Thyroid gland (tissue), 4 donors: Measurements from ENCODE around the gene CYBA. TPM values are rescaled to one million over a fixed set of nuclear protein-coding genes. Genes with fewer than 3 reads are reported as not detected.
A peak's percentile ranks its signal among the peaks of the same experiment; 100 is the strongest.

Source experiments
- DNase-seq, 2 donors: peaks; one replicate each; pipeline ENCODE4 v3.0.0-alpha.2; 2019
- H3K27ac ChIP-seq, 3 donors: fragments of 200-600 bp; sonication (generic); 1 replicate in 2 of 3; 2 replicates in 1 of 3; pipeline ENCODE4 v1.5.1; 2016 to 2019; ENCODE audit warnings: mild to moderate bottlenecking in 1 of 3, moderate library complexity in 1 of 3
- H3K27me3 ChIP-seq: fragments of 200-600 bp; sonication (generic); one replicate; pipeline ENCODE4 v1.5.1; 2019
- H3K36me3 ChIP-seq, 2 donors: fragments of 200-600 bp; sonication (generic); one replicate each; pipeline ENCODE4 v1.5.1; 2016 to 2019
- H3K4me1 ChIP-seq, 2 donors: fragments of 200-600 bp; sonication (generic); one replicate each; pipeline ENCODE4 v1.5.1; 2017 to 2019
- H3K4me3 ChIP-seq, 3 donors: fragments of 200-600 bp; sonication (generic); replicated peaks in 1 of 3; 1 replicate in 2 of 3; 2 replicates in 1 of 3; pipeline ENCODE4 v1.5.1; 2016; ENCODE audit warnings: mild to moderate bottlenecking in 1 of 3
- H3K9me3 ChIP-seq: fragments of 200-600 bp; sonication (generic); one replicate; pipeline ENCODE4 v1.5.1; 2017
- POLR2A ChIP-seq, 2 donors: fragments of 450-650 bp; IDR thresholded peaks; one replicate each; pipeline ENCODE4 v1.6.1; 2017; ENCODE audit warnings: antibody characterized with exemption in 2 of 2, mild to moderate bottlenecking in 2 of 2, moderate library complexity in 1 of 2
- WGBS, 2 donors: methylation state at CpG; one replicate each; pipeline ENCODE4 v1.1.5; 2017; 5-methylcytosine and 5-hydroxymethylcytosine counted together
- intact Hi-C: fragments of 100-400 bp; cut with DNase I; formaldehyde crosslinking; loops from one replicate; pipeline ENCODE4 v1.15.1; 2023
- total RNA-seq, 4 donors: library from RNA; depleted of rRNA; stranded (reverse); fragments of >200 nt; gene quantifications; one replicate each; pipeline ENCODE4 v1.2.3, GENCODE V29; 2016
- TF ChIP-seq, protein P1 (sequence below), 6 experiments: fragments of 200-600 bp in 3 of 6; fragments of 450-650 bp in 3 of 6; sonication (generic) in 3 of 6; IDR thresholded peaks; one replicate each; pipeline ENCODE4 v1.5.1; 2016 to 2019; ENCODE audit warnings: antibody characterized with exemption in 6 of 6, mild to moderate bottlenecking in 2 of 6, inconsistent platforms in 1 of 6, moderate library complexity in 1 of 6

The CYBA gene
- total RNA-seq, 4 donors from 2014 or later, result 199 to 475 (median 339) TPM

DNA sequence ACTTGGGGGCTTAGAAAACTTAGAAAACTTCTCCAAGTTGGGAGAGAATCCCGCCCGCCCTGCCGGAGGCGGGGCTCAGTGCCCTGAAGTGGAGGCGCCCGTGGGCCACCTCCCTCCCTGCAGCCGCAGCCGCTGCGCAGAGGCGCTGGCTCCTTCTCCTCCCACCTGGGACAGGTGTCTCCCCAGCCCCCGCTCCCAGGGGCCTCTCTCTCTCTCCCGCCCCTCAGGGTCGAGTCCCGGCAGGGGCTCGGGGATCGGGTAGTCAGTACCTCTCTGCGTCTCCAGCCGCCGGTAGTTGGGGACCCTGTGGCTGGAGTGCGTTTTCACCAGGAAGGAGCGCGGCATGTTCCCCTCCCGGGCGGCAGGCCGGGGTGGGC is 35.2 kb upstream of the CYBA start:
- intact Hi-C loops, result no loop called here
- H3K4me3 ChIP-seq, result peak overlapping the region; percentile 27 to 76 (median 48)
- H3K4me1 ChIP-seq, result peaks cover 0 to 30% of the 10 kb centered on the region in 2 donors
- H3K27me3 ChIP-seq, result no peaks in the 10 kb centered on the region
- no peaks in the 10 kb centered on the region for H3K9me3 ChIP-seq
- H3K27ac ChIP-seq, result no peak overlapping the region
- WGBS, 2 donors, result 0% methylated on average over 11 of the region's 25 CpGs; no CpG with 5 or more reads in 1 of the 2 donors
- TF ChIP-seq POLR2A (IDR thresholded peaks at IDR 0.05), result no peak
- TF ChIP-seq, protein P1, sequence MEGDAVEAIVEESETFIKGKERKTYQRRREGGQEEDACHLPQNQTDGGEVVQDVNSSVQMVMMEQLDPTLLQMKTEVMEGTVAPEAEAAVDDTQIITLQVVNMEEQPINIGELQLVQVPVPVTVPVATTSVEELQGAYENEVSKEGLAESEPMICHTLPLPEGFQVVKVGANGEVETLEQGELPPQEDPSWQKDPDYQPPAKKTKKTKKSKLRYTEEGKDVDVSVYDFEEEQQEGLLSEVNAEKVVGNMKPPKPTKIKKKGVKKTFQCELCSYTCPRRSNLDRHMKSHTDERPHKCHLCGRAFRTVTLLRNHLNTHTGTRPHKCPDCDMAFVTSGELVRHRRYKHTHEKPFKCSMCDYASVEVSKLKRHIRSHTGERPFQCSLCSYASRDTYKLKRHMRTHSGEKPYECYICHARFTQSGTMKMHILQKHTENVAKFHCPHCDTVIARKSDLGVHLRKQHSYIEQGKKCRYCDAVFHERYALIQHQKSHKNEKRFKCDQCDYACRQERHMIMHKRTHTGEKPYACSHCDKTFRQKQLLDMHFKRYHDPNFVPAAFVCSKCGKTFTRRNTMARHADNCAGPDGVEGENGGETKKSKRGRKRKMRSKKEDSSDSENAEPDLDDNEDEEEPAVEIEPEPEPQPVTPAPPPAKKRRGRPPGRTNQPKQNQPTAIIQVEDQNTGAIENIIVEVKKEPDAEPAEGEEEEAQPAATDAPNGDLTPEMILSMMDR (IDR thresholded peaks at IDR 0.05), result no peak
- peak; percentile 61 to 74 for DNase-seq
- no peaks in the 10 kb centered on the region for H3K36me3 ChIP-seq

DNA sequence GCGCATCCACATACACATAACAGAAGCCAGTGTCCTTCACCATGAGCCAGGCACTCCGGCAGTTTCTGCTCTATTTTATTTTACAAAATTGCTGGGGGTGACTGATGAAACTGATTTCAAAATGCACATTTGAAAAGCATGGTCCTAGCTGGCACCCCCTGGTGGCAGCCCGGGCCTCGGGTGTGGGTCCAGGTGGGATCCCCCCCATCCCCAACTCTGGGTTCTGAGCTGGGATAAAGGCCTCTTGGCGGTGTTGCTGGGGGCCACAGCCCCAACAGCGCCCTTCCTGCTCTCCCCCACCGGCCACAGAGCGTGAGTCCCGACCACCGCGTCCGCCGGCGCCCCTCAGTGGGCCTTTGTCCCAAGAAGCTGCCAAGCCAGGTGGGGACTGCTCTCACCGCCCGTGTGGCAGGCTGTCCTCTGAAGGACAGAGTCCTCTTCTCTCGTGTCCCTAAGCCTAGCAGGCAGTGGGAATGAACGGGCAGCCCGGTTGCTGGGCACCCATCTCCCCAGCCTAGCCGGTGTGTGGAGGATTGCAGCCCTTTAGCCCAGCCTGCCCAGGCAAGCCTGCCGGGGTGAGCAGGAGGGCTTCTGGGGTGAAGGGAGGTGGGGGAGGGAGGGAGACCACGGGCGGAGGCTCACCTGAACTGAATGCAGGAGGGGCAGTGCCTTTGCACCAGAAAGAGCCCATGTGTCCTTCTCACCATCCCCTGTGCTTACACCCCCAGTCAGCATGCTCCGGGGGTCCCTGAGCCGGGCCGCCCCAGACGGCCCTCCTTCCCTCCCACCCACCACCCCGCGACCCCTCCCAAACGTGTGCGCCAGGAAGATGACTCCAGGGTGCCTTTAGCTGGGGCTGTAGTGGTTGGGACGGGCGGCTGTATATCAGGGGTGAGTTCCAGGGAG is 34.6 kb upstream of the CYBA start:
- no peaks in the 10 kb centered on the region for H3K27me3 ChIP-seq
- H3K36me3 ChIP-seq, result no peaks in the 10 kb centered on the region
- intact Hi-C loops, result no loop called here
- H3K4me3 ChIP-seq, result peak overlapping the region in 2 of 3 donors; percentile 27 to 48
- DNase-seq, result peak; percentile 31 to 33
- H3K4me1 ChIP-seq, result peaks cover 0 to 30% of the 10 kb centered on the region in 2 donors
- no peak overlapping the region for H3K27ac ChIP-seq
- no peaks in the 10 kb centered on the region for H3K9me3 ChIP-seq
- WGBS, 2 donors, result 8 to 11% methylated on average over 19 to 20 of the region's 33 CpGs
- TF ChIP-seq, protein P1 (IDR thresholded peaks at IDR 0.05), result peak in 4 of 6 experiments; percentile 8 to 42 (median 25)
- TF ChIP-seq POLR2A (IDR thresholded peaks at IDR 0.05), result no peak

DNA sequence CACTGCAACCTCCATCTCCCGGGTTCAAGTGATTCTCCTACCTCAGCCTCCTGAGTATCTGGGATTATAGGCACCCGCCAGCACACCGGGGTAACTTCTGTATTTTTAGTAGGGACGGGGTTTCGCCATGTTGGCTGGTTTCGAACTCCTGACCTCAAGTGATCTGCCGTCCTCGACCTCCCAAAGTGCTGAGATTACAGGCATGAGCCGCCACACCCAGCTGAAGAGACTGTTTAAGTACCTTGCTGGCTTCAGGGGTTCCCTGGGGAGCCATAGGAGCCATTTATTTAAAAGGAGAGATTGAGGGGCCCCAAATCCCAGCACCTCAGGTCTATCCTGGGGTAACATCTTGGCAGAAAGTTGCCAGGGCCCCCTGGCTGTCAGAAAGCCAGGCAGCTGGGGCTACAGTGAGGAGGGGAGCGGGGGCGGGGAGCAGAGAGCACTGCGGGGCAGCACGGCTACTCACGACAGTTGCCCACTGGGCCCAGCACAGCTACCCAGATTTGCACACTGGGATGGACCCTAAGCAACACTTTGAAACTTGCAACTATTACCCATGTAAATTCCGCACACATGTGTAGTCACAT is 33.8 kb upstream of the CYBA start:
- 77 to 80% methylated on average over 15 of the region's 15 CpGs for WGBS, 2 donors
- Histone ChIP-seq H3K27me3 (no peaks in the 10 kb centered on the region), H3K9me3 (no peaks in the 10 kb centered on the region), H3K36me3 (no peaks in the 10 kb centered on the region), H3K27ac (no peak overlapping the region), H3K4me3 (no peak overlapping the region), H3K4me1 (peaks cover 0 to 30% of the 10 kb centered on the region in 2 donors)
- intact Hi-C loops, result no loop called here
- TF ChIP-seq, protein P1 (IDR thresholded peaks at IDR 0.05), result no peak
- TF ChIP-seq POLR2A (IDR thresholded peaks at IDR 0.05), result no peak
- DNase-seq, result no peak

DNA sequence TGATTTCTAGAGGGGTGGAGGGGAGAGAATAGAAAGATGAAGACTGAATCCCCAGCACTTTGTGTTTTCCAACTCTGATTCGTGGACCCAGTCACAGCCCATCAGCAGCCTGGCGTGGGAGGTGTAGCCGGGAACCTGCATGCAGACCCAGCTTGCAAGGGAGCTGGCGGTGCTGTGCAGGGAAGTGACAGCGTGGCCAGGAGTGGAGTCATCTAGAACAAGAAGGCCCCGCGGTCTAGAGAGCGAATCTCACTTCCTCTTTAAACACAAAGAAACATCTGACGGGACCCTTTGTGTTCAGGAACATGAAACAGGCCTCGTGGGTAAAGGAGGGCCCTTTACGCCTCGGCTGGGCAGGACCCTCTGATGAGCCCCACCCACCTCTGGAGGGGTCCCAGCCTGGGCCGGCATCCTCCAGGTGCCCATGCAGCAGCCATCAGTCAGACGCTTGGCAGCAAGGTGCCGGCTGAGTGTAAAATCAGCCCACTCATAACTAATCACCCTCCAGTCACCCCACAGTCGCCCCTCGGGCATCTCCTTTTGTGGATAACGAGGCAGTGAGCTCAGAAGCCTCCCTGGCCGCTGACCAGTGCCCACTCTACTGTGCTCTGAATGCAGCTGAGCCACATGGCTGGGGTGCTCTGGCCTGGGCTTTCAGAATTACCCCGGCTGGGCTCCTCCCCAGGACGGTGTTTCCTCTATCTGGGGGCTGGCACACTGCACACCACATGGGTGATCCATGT is 31.0 kb upstream of the CYBA start:
- Histone ChIP-seq H3K36me3 (no peaks in the 10 kb centered on the region), H3K9me3 (no peaks in the 10 kb centered on the region), H3K4me3 (no peak overlapping the region), H3K27ac (no peak overlapping the region), H3K27me3 (no peaks in the 10 kb centered on the region), H3K4me1 (peaks cover 0 to 16% of the 10 kb centered on the region in 2 donors)
- TF ChIP-seq, protein P1 (IDR thresholded peaks at IDR 0.05), result no peak
- no peak for TF ChIP-seq POLR2A (IDR thresholded peaks at IDR 0.05)
- intact Hi-C loops, result no loop called here
- WGBS, 2 donors, result 50 to 55% methylated on average over 12 to 14 of the region's 21 CpGs
- DNase-seq, result no peak
